Activated effector memory CD4-positive, alpha-beta T cell treated with anti-CD3 and anti-CD28 coated beads, Interleukin-2, amount 50 U/mL, for 16 hours (primary cell): Measurements from ENCODE around the gene ARHGAP10.
"Not testable (repeated sequence)": the region's sequence is repeated elsewhere in the genome, so short reads cannot be mapped to it uniquely, and the experiment has no call there.

ENCODE experiments used
- DNase-seq: peaks from one replicate; pipeline ENCODE4 v3.0.0-alpha.2; 2020

ARHGAP10 gene

DNA sequence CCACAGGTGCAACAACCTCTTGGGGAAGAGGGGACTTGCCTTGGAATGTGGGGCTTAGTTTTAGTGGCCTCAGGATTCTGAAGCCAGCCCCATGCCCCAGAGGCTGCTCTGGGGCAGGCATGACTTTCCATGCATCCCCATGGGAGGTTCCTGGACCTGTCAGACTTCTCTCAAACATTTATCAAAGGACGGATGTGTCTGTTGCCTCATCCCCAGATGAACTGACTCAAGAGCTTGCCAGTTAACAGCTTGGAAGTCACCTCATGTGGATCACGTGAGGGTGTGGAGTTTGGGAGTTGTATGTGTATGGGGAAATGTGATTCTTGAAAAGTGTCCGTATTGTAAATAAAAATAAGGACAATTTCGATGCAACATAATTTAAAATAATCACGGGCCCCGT, 341.5 kb downstream of the ARHGAP10 start:
- DNase-seq: no peak

DNA sequence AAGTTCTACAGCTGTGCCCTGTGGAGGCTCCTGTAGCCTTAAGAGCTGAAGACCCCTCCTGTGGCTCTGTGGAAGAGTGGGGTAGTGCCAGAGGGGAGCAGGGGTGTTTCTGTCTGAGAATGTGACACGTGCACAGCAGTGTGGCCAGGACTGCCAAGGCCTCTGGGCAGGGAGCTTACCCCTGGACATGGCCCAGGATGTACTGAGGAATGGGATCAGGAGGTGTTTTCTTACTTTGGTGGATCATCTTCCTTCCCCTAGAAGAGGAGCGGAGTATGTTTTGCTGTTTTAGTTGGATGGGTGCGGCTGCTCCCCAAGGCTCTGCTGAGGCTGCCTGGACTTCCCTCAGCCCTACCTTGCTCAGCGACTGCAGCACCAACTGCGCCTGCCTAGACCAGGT, 342.6 kb downstream of the ARHGAP10 start:
- no peak for DNase-seq

DNA sequence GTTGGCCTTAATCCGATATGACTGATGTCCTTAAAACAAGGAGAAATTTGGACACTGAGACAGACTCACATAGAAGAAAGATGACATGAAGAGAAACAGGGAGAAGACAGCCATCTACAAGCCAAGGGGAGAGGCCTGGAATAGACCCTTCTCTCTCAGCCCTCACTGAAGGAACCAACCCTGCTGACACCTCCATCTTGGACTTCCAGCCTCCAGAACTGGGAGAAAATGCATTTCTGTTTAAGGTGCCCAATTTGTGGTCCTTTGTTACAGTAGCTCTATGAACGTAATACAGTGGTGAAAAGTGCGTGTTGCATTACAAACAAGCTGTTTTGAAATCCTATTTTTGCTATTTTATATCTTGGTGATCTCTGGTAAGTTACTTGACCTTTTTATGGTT, 343.6 kb downstream of the ARHGAP10 start:
- no peak for DNase-seq

DNA sequence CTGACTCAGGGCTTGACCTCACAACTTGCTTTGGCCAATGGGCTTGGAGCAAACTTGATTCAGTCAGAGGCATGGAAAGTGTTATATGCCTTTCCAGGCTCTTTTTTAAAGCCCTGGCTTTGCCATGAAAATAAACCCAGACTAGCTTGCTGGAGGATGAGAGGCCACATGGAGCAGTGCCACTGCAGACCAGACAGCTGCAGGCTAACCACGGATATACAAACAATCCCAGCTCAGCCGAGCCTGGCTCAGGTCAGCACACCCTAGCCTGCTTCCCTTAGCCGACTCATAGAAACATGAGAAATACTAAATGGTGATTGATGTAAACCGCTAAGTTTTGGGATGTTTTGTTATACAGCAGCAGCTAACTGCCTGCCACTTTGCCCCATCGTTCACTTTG, 345.1 kb downstream of the ARHGAP10 start:
- no peak for DNase-seq

DNA sequence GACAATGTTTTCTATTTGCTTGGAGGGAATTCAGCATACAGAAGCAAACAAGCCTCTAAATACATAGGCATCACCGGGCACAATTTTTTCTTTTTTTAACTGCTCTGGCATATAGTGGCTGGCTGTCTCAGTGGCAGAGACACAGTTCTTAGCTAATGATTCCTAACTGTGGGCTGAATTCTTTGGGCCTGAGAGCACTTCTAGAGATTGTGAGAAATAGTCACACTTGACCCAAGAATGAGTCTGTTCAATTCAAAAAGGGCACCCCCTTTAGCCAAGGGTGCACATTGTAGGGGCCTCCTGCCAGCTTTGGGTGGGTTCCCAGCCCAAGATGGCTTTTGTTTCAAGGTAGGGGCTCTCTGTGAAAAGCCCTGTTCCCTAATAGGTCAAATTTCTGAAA, 345.7 kb downstream of the ARHGAP10 start:
- no peak for DNase-seq

DNA sequence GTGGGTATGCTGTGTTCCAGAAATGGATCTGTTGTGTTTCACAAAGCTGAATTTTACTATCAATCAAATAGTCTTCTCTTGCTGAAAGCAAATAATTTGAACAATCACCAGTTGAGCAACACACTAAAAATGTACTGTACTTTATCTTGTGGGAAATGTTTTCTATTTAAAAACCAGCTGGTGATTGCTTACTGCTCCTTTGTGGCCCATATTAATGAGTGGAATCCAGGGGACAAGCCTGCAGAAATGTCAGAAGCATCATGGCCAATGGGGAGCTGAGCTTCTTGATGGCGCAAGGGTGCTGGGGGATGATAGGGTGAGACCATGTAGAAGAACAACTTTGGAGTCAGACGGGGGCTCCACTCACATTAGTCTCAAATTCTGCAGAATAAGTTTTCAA, 346.2 kb downstream of the ARHGAP10 start:
- no peak for DNase-seq

DNA sequence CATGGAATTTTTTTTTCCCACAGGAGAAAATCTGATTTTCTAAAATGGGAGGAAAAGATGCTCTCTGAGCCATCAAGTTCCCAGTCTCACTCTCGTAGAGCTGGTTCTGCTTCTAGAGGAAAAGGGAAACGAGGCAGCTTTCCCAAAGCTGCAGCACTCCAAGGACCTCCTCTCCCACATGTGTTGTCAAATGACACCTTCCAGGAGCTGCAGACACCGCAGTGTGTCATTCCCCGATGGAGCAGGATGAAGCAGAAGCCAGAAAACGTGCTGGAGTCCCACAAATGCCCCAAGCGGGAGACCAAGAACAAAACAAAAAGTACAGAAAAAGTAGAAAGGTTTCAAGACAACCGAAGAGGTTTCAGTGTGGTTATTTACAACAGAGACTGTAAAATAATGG, 348.1 kb downstream of the ARHGAP10 start:
- no peak for DNase-seq

DNA sequence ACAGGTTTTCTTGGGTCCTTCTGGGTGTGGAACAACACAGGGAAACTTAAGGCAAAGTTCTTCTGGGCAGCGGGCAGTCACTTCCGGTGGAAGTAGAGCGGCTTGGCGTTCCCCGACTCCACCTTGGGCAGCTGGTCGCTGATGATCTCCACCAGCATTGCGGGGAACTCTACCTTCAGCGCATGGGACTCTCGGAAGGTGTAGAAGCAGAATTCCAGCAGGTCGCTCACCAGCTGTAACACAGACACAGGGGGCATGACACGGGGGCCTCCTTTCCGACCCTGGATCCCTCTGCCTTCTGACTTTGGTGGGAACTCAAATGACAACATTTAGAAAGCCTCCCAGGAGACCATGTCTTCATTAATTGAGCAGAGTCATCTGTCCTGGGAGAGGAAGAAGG, 349.4 kb downstream of the ARHGAP10 start:
- no peak for DNase-seq

DNA sequence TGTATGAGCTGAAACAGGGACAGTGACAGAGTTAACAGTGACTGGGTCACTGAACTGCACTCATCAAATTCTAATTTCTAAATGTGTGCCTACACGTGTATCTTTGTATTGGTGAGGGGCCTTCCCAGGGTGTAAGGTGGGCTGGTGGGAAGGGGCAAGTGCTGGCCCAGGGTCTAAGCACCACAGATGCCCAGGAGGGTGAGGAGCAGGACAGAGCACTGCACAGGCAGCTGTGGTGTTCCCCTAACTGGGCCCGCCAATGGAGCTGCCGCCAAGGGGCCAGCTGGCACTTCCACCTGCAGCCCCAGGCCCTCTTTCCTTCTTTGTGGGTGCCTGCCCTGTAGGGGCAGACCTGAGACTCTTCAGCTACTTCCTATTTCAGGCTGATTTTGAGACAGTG, 349.9 kb downstream of the ARHGAP10 start:
- no peak for DNase-seq

DNA sequence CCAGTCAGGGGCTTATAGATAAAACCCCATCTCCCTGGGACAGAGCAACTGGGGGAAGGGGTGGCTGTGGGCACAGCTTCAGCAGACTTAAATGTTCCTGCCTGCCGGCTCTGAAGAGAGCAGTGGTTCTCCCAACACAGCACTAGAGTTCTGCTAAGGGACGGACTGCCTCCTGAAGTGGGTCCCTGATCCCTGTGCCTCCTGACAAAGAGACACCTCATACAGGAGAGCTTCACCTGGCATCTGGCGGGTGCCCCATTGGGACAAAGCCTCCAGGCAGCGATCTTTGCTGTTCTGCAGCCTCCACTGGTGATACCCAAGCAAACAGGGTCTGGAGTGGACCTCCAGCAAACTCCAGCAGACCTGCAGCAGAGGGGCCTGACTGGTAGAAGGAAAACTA, 351.2 kb downstream of the ARHGAP10 start:
- not testable (repeated sequence) for DNase-seq

DNA sequence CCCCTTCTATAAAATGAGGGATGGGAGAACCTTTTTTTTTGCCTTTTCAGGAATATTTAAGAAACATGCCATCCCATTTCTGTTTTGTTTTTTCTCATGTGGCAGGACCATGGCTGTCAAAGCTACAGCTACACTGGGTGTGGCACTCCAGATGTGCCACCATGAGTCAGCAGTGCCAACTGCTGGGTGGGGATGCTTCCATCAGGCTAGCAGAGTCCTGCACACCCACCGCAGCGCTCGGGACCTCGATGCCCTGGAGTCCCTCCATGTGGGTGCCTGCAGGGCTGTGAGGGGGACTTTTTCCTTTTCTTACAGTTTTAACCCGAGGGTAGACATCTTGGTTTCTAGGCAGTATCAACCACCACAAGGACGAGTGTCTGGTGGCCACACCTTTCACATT, 357.7 kb downstream of the ARHGAP10 start:
- no peak for DNase-seq

DNA sequence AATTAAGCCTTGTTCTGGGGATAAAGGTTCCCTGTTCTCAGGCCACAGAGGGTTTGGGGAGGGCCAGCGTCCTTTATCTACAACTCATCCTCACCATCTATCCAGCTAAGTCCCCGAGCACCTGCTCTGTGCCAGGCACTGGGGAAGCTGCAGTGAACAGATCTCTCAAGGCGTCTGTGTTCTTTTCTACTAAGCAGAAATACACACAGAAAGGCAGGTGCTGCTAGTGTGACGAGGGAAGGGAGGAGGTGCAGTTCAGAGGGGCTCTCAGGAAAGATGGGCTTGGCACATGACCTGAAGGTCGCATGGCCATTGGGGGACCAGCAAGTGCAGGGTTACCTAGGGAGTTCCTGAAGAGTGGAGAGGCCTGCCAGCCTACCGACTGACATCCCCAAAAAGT, 358.1 kb downstream of the ARHGAP10 start:
- no peak for DNase-seq

DNA sequence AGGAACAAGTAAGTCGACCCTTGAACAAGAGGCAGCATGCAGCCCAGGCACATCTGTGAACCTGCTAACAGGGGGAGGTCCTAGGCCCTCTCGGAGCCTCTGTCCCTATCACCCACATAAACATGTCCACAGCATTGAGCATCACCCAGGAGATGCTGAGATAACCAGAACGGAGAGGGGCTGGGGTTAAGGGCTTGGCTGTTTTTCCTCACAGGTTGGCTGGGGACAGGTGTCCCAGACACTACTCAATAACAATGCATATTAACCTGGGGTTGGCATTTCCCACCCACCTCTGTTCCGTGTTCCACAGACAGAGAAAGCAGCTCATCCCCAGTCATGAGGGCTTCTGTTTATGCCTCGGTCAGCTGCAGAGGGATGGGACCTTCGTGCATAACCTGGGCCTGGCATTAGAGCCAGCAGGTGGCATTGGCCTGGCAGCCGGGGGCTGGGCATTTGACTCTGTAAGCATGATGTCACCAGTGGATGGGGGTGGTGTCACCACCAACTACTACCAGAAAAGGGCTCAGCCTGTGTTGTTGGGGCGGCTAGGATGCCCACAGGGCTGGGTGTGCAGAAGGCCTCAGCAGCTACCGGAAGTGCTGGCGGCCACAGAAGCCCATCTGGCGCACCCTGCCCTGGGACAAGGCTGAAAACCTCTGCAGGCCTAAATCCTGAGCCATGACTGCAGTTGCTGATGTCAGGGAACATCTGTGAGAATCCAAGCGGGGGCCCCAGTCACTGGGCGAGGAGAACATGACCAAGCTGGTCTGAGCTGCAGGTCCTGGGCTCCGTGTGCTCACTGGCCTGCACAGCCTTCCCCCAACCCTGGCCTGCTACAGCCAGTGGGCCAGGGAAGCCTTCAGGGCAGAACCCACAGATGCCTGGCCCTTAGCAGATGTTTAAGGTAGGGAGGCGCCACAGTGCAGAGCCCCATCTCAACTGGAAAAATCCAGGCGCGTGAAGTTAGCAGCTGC, 358.9 kb downstream of the ARHGAP10 start:
- DNase-seq: no peak

DNA sequence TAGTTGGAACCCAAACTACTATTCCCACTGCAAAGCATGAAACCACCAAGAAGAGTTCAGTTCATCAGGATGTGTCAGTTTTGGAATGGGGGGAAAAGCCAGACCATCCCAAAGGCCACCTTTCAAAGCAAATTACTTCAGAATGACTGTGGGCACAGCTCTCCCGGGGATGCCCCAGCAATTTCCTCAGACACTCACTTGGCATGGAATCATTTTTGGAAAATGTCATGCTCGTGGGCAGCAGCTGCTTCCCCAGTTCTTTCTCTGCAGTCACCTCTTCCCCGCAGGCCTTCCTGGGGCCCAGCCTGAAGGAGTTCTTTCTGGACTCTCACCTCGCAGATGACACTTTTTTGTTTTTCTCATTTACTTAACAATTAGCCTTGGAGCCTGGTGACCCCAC, 360.0 kb downstream of the ARHGAP10 start:
- no peak for DNase-seq

DNA sequence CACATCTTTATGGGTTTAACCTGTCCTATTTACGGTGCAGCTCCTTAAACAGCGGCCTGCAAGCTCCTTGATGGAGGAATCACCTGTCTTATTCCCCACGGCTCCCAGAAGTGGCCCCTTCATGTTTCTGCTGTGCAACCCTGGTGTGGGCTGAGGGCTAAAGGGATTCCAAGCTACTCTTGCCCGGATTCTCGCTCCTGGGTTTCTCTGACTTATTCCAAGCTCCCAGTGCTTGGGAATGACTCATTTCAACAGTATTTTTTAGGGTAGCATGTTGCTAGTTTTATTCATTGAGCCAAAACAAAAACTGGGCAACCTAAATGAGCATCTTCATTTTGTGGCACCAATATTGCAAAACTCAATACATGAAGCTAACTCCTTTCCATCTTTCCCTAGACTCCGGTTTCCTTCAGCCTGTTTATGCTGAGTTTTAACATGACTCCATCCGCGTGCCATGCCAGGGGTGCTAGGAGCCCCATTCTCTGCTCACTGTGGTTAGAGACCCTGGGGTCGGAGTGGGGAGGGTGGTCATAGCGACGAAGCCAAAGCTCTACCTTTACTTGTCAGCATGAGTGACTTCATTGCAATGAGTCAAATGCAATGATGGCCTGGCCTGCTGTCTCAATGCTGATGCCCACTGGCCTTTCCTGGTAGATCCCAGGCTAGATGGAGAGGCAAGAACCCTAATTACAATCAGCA, 360.6 kb downstream of the ARHGAP10 start:
- no peak for DNase-seq

DNA sequence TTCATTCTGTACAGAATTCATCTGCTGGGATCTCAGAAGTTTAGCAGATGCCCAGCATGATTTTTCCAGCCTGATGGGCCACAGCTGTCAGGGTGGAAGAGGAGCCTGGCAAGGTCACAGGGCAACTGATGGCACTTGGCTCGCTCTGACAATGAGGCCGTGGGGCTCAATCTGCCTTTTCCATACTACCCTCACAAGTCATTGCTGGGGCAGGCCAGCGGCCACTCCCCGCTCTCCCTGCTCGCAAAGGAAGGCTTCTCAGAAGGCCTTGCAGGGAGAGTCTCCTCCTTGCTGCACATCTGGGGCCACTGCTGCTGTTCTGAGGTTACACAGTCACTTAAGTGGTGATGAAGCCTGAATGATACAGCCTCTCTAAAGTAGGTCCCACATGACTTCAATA, 361.2 kb downstream of the ARHGAP10 start:
- DNase-seq: no peak

DNA sequence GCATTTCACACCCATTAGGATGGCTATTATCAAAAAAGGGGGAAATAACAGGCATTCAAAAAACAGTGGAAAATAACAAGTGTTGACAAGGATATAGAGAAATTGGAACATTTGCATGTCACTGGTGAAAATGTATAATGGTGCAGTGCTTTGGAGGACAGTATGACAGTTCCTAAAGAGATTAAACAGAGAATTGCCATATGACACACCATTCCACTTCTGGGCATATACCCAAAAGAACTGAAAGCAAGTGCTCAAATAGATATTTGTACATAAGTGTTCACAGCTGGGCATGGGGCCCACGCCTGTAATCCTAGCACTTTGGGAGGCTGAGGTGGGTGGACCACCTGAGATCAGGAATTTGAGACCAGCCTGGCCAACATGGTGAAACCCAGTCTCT, 362.3 kb downstream of the ARHGAP10 start:
- no peak for DNase-seq

DNA sequence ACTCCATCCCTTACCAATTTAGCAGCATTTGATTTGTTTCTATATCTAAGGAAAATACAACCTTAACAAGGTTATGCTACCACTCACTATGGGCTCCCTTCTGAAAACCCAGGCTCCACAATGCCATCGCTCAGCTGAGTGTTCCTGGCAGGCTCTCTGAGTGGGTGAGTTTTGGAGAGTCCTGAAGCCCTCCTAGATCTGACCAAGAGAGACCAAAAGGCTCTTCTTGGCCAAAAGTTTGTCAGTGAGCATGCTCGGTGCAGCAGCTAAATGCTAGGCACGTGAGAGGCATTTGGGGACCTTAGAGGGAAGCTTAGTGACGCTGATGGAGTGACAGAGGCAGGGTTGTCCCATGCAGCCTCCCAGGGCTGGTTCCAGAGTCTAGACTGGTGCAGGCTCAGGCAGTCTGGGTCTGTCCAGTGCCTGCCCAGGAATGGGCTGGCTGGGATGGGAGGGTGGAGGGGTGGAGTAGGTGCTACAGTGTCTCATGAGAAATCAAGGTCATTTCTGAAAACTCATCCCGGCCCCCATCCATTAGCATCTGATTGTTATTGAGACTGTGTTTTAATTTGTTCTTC, 363.5 kb downstream of the ARHGAP10 start:
- no peak for DNase-seq

DNA sequence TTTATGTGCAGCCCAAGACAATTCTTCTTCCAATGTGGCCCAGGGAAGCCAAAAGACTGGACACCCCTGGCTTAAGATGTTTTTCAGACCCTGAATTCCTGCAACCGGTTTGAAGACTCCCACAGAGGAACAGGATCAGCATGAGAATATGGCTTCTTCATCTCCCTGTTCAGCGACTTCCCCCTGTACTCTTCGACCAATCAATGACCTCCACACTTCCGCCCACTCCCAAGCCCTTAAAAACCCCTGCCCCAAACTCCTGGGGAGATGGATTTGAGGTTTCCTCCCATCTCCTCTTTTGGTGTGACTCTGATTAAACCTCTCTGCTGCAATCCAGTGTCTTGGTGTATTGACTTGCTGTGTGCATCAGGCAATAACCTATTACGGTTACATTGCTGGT, 365.9 kb downstream of the ARHGAP10 start:
- no peak for DNase-seq

DNA sequence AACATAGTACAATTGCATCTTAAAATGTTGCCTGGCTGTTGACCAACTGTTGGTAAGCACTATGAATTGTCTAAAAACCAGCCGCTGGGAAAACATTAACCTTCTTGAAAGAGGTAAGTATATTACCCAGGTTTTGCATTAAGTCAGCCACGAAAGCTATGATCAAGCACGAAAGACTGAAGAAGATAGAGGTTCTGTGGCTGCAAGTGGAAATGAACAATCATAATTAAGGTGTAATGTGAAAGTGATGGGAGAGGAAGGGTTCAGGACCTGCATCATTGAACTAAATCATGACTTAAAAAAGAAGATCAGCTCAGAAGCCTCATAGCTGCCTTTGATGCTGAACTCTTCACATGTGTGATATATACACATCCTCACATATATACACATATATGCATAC, 369.3 kb downstream of the ARHGAP10 start:
- no peak for DNase-seq

DNA sequence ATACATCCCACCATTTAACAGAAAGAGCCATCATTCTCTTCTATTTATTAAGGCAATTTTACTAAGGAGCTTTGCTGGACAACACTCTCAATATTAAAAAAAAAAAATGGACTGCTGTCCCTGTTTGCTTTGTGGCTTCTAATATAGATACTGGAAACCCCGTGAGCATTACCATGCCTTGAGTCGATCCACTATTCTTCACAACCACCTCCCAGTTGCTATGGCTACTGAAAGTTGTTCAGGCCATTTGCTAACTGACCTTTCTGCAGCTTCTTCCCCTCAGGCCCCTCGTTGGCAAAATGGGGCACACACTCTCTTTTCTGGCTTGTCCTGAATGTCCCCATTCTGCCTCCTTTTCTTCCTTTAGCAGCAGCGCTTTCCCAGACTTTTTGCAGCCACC, 369.9 kb downstream of the ARHGAP10 start:
- no peak for DNase-seq

DNA sequence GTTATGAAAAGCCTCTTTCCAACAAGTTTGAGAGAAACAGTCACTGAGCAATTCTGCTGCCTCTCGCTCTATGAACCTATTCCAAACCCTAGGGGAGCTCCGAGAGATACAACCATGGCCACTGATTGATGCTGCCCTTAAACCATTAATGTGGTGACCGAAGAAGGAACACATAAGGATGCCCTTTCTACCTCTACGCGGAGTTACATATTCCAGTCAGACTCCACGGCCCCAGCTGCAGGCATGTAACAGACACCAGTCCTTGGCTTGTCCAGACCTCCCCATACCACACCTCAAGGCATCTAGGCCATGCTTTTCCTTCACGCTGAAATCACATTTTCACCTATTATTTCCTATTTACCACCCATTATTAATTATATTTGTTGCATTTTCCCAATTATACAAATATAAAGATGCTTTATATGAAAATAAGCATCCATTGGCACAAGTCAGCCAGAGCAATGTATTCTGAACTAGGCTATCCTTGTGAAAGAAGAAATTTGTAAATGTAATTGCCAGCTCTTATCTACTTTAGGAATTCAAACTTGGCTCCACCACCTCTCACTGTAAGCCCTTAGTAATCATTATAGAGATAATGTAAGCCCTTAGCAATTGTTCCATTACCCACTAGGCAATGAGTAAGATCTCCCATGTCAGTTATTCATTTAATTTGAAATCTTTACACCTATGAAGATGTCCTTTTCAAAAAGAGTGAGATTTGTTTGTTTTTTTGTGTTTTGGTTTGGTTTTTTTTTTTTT, 371.9 kb downstream of the ARHGAP10 start:
- DNase-seq: no peak

DNA sequence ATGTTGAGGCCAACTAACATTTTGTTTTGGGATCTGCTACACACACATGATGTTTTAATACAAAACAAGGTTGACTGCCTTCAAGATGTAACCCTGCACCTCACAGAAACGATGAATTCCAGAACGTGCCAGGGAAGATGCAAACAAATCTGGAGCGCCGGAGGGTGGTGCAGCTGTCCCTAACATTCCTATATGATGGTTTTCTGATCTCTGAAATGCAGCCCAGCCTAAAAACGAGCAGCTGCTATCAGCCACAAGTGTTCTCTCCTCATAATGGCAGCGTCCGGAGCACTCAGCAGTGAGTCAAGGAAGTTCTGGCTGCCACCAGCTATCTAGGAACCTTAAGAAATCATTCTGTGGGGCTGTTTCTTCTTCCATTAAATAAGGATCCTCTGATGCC, 376.9 kb downstream of the ARHGAP10 start:
- no peak for DNase-seq
